Measurements from ENCODE around the gene DLG2. TPM values are rescaled to one million over a fixed set of nuclear protein-coding genes. Genes with fewer than 3 reads are reported as not detected.

DLG2 gene
- total and polyA plus RNA-seq, 2 of the 8 experiments (the other 6 are each of a cell fraction or from before 2014, with no cell fraction given), result 1.7 to 14.3 TPM

GRCh38 chr11:83956119-83956697 lies 1670.9 kb downstream of the DLG2 start:
- Histone ChIP-seq H4K8ac (ENCODE audit: extremely low read depth, insufficient read depth, low read length) (no peak overlapping the region), H3K4me2 (ENCODE audit: insufficient read depth in 1 of 2, low read depth in 2 of 2, low read length in 2 of 2) (no peak overlapping the region), H4K5ac (ENCODE audit: insufficient read length, low read depth, low read length) (no peak overlapping the region), H2BK15ac (ENCODE audit: low read length) (no peak overlapping the region; the same call in 1 of the 2 replicates), H3K9me3 (ENCODE audit: insufficient read depth in 2 of 2, low read depth in 1 of 2, low read length in 1 of 2) (no peaks in the 10 kb centered on the region), H4K91ac (replicated peaks; ENCODE audit: insufficient read length, low read length) (no peak overlapping the region), H4K20me1 (replicated peaks in 1 of 2; ENCODE audit: control insufficient read depth in 1 of 2, insufficient read depth in 2 of 2, low read length in 2 of 2) (no peaks in the 10 kb centered on the region), H2AFZ (ENCODE audit: low read length) (no peak overlapping the region), H3K14ac (ENCODE audit: insufficient read length) (no peak overlapping the region), H3K18ac (ENCODE audit: extremely low read depth, low read length) (no peak overlapping the region), H3K9ac (replicated peaks in 1 of 4; ENCODE audit: extremely low read depth in 1 of 4, low read depth in 3 of 4, low read length in 3 of 4) (no peak overlapping the region), H3K4me1 (replicated peaks in 1 of 4; ENCODE audit: control insufficient read depth in 3 of 4, insufficient read depth in 4 of 4, low read length in 3 of 4) (peaks cover 0 to 4% (median 1%) of the 10 kb centered on the region in 4 experiments; a peak in 2 of 7 replicates), H3K4me3 (ENCODE audit: extremely low read depth in 1 of 4, insufficient read depth in 2 of 4, low read depth in 3 of 4, low read length in 4 of 4) (no peak overlapping the region), H2BK20ac (ENCODE audit: low read length) (no peak overlapping the region), H2BK5ac (ENCODE audit: low read depth, low read length) (no peak overlapping the region), H2AK5ac (ENCODE audit: low read depth, low read length) (no peak overlapping the region), H3K79me1 (ENCODE audit: low read depth, low read length) (no peaks in the 10 kb centered on the region), H3K23ac (ENCODE audit: insufficient read length) (no peak overlapping the region), H2BK12ac (ENCODE audit: low read depth, low read length) (no peak overlapping the region), H3K4ac (replicated peaks; ENCODE audit: insufficient read length, low read depth, low read length) (no peak overlapping the region), H3K23me2 (ENCODE audit: low read depth, low read length) (no peaks in the 10 kb centered on the region), H3K56ac (replicated peaks; ENCODE audit: insufficient read length, low read depth, low read length) (no peak overlapping the region), H3K36me3 (ENCODE audit: control insufficient read depth in 2 of 4, insufficient read depth in 4 of 4, low read length in 3 of 4) (no peaks in the 10 kb centered on the region), H3K79me2 (ENCODE audit: control insufficient read depth in 1 of 2, insufficient read depth in 2 of 2, low read length in 2 of 2) (no peaks in the 10 kb centered on the region), H3K27ac (ENCODE audit: low read depth, low read length) (no peak overlapping the region), H3K27me3 (replicated peaks in 1 of 4; ENCODE audit: control insufficient read depth in 3 of 4, extremely low read depth in 1 of 4, insufficient read depth in 3 of 4, low read length in 3 of 4) (no peaks in the 10 kb centered on the region), H2BK120ac (replicated peaks; ENCODE audit: low read depth, low read length) (no peak overlapping the region)
- FAIRE-seq, result no peak
- WGBS, 2 experiments (ENCODE audit: extremely low coverage in 1 of 2, insufficient coverage in 1 of 2, insufficient read length in 1 of 2, insufficient replicate concordance in 2 of 2, low coverage in 1 of 2, low lambda C conversion rate in 2 of 2, missing lambda C conversion rate in 1 of 2), result 90% methylated on average over 10 of the region's 10 CpGs; no CpG with 5 or more reads in 1 of the 2 experiments
- 0 out of 4 replicates have a peak, but pooled peaks of 1 of the 2 experiments have one; percentile 10 for TF ChIP-seq RAD21 (IDR thresholded peaks at IDR 0.05 in 1 of 2, conservative IDR thresholded peaks at IDR 0.05 in 1 of 2; ENCODE audit: low read depth in 2 of 2, low read length in 2 of 2)
- TF ChIP-seq CHD1 (IDR thresholded peaks at IDR 0.05; ENCODE audit: low read depth, low read length), result no peak
- ChIA-PET CTCF (ENCODE audit: partially characterized antibody) (interaction anchor here (1.0 kb wide), 1 partner anchor 11 kb away, joined by 3 read pairs; no protein-coding TSS in a partner anchor), POLR2A (ENCODE audit: partially characterized antibody) (no interaction called here)
- no peak for DNase-seq (ENCODE audit: low read depth in 1 of 2, low spot score in 2 of 2)
